GM19099 (cell line): ENCODE measurements around the gene FAM13C.

Source experiments
- POLR2A ChIP-seq: IDR thresholded peaks from 3 replicates; pipeline ENCODE4 v1.6.1; 2011; ENCODE audit warnings: low read depth; ENCODE audit not compliant: insufficient read length; ENCODE audit errors: extremely low read depth

Gene FAM13C

DNA sequence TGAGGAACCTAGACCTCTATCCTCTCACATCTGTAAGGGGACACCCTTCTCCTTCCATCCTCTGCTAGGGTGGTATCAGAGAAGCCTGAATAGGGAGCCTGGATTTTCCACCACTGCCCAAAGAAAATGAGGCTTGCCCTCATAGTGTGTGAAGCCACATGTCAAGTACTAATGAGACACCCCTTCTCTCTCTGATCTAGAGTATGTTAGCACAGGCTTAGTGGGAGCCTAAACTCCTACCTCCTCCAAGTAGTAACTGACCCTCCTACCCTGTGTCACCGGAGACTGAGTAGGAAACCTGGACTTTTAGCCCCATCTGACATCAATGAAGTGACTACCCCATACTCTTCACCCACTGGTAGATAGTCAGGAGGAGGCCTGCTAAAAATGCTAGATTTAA lies 120.3 kb downstream of the FAM13C start:
- TF ChIP-seq POLR2A, result no peak

GRCh38 chr10:59240582-59241183 lies 121.7 kb downstream of the FAM13C start:
- no peak for TF ChIP-seq POLR2A

GRCh38 chr10:59237775-59238174 lies 124.6 kb downstream of the FAM13C start:
- TF ChIP-seq POLR2A, result no peak

- TF ChIP-seq POLR2A, result no peak
These were observed 126.2 kb downstream of the FAM13C start for GRCh38 chr10:59236064-59236697.

GRCh38 chr10:59234816-59235429 lies 127.4 kb downstream of the FAM13C start:
- no peak for TF ChIP-seq POLR2A

- TF ChIP-seq POLR2A, result no peak
These were observed 128.2 kb downstream of the FAM13C start for GRCh38 chr10:59234194-59234593.

DNA sequence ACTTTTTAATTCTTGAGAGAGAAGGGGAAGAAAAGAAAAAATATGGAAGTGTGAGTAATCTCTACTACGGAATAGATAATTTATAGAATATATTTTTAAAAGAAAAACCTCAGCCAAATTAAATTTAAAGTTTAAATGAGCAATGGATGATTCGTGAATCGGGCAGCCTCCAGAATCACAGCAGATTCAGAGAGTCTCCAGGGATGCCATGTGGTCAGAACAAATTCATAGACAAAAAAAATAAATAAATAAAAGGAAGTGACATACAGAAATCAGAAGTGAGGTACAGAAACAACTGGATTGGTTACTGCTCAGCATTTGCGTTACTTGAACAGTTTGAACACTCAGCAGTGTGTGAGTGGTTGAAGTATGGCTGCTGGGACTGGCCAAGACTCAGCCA lies 132.9 kb downstream of the FAM13C start:
- TF ChIP-seq POLR2A, result no peak

- TF ChIP-seq POLR2A, result no peak
These were observed 135.1 kb downstream of the FAM13C start for GRCh38 chr10:59227136-59227673.

DNA sequence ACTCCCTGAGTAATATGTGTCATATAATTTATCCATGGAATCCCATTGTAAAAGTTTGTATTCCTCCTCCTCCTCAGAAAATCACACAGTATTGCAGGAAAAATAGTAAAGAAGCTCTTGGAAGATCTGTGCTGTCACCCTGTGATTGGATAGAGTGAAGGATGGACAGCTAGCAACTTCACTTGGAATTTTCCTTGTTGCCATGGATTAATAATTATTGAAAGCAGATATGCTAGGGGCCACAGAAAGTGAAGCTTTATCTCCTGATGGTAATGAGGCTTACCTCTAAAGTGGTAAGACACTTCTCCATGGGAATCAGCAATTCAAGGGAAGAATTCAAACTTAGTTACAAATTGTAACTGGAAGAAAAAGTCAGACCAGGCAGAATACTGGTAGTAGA lies 137.1 kb downstream of the FAM13C start:
- no peak for TF ChIP-seq POLR2A

- TF ChIP-seq POLR2A, result no peak
These were observed 139.6 kb downstream of the FAM13C start for GRCh38 chr10:59222788-59223187.

DNA sequence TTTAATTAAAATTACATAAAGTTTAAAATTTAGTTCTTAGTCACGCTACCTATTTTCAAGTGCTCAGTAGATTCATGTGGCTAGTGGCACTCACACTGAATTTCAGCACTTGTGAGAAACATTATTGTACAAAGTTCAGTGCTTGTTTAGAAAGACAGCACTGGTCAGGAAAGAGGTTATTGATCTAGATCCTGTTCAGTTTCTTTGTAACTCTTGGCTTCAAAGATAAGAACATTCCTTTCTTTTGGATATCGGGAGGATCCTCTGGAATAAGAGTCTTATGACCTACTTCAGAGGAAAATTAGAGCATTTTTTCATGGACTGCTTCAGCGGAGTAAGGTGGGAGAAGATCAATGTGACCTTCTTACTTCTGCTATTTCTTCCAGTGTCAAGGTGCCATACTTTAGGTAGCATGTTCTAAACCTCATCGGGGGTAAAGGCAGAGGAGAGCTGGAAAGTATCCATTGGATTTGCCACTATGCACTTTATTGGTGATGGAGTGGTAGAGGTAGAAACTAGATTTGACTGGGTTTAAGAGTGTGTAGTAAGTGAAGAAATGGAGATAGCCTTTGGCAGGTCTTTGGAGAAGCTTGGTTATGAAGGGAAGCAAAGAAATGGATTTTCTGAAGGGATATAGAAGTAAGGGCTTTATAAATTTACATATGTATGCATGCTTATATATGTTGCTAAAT lies 146.0 kb downstream of the FAM13C start:
- no peak for TF ChIP-seq POLR2A

DNA sequence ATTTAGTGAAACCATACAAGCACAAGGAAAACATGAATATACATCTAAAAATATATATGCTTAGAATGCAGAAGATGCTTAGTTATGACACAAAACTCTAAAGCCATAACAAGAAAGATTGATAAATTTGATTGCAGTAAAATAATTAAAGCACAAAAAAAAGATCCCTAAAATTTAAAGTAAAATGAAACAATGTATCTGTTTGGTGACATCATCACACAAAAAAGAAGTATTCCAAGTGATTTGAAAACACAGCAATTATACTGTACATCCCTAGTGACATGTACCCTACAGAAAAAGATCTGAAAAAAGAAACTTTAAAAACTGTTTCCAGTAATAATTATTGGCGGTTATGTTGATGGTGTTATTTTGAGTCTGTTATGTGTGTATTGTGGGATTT lies 148.2 kb downstream of the FAM13C start:
- no peak for TF ChIP-seq POLR2A

- no peak for TF ChIP-seq POLR2A
These were observed 150.0 kb downstream of the FAM13C start for GRCh38 chr10:59212301-59212798.

- no peak for TF ChIP-seq POLR2A
These were observed 156.1 kb downstream of the FAM13C start for GRCh38 chr10:59206204-59206720.
